Stimulated activated CD4-positive, alpha-beta T cell treated with anti-CD3 and anti-CD28 coated beads, Interleukin-2, amount 100 ng/mL, for 48 hours (primary cell): Measurements from ENCODE around the gene PNPLA5.

ENCODE experiments used
- DNase-seq, 2 donors: peaks; one replicate each; pipeline ENCODE4 v3.0.0-alpha.2; 2020

The PNPLA5 gene

DNA sequence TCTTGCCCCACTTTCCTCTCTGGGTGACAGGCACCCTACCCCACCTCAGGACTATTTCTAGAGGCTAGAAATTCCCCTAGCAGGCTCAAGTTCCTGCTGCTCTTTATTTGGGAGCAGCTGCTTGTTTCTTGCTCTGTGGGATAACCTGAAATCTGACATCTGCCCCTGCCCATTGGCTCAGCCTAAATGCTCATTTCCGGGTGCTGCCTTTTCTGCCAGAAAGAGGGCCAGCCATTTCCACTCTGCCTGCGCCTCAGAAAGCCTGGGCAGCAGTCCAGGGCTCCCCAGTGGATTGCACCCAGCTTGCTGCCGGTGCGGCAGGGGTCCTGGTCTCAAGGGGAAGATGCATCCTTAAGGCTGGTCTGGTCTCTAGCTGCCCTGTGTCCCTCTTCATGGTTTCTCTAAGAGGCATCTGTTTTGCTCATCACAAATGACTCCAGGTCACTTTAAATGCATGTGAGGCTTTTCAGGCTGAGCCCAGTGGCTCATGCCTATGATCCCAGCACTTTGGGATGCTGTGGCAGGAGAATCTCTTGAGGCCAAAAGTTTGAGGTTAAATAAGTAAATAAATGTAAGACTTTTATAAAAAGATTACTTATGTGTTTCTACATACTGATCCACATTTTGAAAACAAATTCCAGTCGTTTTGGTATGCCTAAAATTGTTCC, 10.3 kb upstream of the PNPLA5 start:
- DNase-seq: no peak

DNA sequence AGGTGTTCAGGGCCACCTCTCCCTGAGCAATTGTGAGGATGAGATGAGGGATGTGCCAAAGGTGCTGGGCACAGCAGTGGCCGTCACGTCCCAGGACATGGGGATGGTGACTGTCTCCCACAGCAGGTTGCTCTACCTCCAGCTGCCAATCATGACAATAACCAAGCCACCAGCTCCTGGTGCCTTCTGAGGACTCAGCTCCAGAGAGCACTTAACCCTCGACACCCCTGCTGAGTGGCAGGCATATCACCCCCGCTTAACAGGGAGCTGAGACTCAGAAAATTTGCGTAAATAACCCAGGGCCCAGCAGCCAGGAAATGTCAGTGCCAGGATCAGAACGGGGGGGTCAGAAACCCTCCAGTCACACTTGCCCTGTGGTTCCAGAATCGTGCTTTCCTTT, 8.4 kb upstream of the PNPLA5 start:
- DNase-seq: no peak

DNA sequence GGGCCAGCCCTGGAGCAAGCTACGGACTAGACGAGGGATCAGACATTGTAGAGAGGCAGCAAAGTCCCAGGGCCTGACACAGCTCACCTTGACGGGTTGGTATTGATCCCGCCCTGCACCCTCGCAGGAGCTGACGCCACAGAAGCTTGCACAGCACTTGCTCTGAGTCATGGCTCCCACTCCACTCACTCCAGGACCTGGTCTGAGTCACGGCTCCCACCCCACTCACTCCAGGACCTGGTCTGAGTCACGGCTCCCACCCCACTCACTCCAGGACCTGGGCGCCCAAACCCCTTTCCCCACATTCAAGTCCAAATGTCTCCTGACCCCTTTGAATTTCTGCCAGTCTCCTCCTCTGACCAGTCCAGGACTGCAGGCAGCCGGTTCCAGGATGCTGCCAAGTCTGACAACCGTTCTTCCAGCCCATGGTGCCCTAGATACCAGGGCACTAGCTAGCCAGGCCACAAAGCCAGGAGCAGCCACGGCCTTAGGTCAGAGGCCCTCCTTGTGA, 6.0 kb upstream of the PNPLA5 start:
- DNase-seq: peak in 1 of 2 donors; percentile 10

DNA sequence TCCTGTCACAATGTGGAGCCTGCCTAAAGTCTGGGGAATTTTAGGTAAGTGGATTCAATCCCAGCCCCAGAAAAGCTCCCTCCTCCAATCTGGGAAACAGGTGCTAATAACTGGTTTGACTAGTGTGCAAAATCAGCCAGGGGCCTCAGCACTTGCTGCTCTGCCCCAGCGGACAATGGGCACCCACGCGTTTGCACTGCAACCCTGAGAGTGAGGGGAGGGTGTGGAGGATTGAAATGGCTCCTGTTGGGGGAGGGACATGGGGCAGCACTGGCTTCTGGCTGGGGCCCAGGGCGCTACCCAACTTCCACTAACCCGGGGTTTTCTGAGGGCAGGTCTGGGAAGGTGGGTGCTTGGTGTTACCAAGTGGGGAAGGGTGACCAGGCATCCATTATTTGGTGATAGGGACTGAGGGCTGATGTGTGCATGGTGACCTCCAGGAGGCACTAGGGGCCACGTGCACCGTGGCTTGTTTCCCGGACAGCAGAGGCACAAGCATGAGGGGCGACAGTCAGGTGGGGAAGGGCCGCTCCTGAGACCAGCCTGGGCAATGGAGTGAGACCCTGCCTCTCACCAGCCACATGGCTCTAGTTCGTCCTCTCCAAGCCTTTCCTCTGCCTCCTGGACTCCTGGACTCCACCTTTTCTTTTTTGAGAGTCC, 4.3 kb upstream of the PNPLA5 start:
- no peak for DNase-seq

DNA sequence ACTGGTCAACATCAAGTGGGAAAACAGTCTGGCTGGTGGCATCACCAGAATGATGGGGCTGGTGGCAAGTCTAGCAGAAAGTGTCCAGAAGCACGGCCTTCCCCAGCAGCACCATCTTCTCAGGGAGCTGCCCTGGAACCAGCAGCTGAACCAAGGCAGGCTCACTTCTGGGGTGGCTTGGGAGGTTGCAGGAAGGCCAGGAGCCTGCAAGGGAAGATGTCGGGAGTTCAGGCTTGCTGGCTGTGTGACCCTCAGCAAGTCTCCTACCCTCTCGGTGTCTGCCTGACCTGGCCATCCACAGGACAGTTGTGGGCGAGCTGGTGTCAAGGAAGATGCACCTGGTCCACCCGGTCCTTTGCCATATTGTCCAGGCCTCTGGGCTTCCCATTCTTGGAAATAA, 2.3 kb upstream of the PNPLA5 start:
- no peak for DNase-seq

DNA sequence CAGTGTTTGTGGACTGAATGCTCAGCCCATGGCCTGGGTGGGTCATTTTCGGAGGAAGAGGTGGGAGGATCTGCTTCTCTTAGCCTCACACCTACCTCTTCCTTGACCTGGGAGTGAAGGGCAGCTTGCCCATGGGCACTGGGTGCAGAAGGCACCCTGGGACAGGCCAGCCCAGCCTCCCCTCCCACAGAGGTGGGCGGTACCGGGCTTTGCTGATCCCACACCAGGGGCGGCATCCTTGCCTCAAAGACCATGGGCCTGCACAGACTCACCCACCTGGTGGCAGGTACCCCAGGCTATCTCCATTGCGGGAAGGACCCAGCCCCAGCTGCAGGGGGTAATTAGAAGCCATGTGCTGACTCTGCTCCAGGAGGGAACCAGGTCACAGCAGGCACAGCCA, 1.5 kb upstream of the PNPLA5 start:
- no peak for DNase-seq

DNA sequence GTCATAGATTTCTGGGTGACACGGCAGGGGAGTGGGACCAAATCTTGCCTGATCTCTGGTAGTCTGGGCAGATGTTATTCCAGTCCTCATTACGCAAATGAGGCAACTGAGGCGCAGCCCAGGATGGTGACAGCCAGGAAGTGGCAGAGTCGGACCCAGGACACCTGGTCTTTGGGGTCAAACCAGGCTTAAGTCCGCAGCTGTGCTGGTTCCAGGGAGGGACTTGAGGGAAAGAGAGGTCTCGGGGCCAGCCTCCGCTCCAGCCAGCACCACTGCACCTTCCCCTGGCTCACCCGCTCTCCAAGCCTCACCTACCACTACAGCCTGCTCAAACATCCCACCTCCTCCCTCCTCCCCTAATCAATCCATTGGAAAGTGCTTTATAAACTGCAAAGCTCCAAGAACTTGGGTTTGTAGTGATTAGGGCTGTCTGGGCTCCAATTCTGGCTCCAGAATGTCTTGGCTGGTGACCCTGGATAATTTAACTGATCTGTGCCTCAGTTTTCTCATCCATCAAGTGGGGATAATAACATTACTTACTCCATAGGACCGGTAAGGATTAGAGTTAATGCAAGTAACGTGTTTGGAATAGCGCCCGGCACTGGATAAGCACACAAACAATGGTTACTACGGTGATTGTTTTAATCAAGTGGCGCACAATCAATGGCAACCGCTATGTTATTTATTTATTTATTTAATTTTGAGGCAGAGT, 526 bp upstream of the PNPLA5 start:
- DNase-seq: no peak

DNA sequence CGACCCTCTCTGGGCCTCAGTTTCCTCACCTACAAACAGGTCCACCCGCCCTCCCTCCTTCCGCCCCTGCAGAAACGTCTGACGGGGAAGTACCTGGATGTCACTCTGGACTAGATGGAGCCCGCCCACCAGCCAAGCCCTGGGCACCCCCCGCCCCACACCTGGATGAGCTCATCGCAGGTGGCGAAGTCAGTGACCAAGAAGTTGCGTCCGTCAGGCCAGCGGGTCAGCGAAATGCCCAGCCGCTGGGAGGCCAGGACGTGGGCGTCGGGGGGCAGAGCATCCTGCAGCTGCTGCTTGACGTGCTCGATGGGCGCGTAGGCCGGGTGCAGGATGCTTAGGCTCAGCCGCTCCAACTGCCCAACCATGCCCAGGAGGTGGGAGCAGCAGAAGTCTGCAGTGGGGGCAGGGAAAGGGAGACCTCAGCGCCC, 897 bp downstream of the PNPLA5 start:
- DNase-seq: no peak

DNA sequence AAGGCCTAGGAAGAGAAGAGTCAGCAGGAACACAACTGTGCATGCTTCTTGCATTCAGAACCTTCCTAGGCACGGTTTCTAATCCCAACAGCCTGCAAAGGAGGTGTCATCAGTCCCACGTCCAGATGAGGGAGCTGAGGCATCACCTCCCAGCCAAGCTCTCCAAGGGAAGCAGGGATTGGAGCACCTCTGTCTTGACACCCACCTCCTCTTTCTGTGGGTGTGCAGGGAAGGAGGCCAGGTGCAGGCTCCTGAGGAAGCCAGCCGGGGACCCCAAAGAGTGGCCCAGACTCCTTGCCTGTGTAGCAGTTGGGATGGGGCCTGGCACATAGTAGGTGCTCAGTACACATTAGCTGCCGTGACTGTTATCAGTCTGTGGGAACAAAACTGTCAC, 2.0 kb downstream of the PNPLA5 start:
- no peak for DNase-seq

DNA sequence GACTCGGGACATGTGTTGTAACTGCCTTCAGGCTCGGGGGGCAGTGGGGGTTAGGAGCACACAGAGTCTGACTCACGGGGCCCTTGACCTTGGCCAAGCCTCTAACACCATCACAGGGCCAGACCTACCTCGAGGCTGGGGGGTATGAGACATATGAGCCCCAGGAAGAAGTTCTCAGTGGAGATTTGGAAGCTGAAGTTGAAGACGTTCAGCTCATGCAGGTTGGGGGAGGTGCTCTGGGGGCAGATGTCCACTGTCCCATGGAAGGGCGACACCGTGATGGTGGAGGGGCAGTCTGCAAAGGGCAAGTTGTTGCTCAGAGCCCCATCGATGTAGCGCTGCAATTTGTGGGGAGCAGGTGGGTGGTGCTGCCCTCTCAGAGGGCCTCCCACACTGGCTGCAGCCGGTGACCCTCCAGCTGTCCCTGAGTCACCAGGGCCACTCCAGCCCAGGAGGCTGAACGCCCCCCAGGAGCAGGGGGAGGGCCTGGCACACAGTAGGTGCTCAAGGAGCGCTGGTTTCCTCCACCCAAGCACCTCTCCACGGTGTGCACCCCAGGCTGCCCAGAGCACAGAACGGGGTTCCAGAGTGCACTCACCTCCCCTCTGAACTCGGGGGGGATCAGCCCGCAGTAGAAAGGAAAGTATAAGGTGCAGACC, 2.5 kb downstream of the PNPLA5 start:
- no peak for DNase-seq

DNA sequence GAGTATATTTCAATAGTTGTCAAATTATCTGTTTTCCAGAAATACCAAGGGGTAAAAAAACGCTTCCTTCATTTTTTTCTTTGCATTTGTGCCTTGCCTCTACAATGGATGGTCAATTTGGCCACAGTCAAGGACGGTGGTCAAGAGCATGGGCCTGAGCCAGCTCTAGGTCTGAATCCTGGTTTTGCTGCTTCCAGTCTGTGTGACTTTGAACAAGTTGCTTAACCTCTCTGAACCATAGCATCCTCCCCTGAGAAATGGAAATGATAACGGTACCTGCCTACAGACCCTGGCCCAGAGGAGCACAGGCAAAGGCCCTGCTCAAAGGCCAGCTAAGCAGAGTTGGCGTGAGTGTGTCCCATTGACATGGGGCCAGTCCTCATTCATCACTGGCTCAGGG, 3.1 kb downstream of the PNPLA5 start:
- no peak for DNase-seq

DNA sequence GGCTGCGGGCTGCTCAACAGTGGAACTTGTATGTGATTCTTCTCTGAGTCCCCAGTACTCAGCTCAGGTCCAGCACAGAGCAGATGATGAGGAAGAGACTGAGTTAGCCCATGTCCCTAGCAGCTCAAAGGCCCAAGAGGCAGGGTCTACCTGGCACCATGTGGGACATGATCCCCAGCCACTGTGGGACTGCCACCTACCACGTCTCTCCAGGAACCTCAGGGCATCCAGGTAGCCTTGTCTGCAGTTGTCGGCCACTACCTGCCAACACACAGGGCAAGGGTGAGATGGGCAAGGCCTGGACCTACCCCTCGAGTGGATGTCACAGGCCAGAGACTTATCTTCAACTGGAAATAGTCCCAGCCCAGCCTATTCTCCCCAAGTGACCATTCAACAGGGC, 4.4 kb downstream of the PNPLA5 start:
- no peak for DNase-seq

DNA sequence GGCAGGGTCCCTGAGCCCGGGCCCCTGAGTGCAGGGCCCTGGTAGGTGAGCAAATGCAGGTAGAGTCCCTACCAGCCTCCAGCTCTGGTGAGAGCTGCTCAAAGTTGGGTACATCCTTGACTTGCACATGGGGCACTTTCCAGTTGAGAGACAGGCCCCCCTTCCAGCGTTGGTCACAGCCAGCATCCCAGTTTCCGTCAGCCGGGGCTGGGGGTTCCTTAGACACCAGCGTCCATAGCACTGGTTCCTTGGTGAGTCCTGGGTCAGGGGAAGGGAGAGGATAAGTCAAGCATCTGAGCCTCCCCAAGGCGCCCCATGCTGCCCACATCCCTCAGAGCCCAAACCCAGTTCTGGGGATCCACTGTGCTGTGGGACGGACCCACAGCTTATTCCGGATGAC, 5.6 kb downstream of the PNPLA5 start:
- DNase-seq: no peak

DNA sequence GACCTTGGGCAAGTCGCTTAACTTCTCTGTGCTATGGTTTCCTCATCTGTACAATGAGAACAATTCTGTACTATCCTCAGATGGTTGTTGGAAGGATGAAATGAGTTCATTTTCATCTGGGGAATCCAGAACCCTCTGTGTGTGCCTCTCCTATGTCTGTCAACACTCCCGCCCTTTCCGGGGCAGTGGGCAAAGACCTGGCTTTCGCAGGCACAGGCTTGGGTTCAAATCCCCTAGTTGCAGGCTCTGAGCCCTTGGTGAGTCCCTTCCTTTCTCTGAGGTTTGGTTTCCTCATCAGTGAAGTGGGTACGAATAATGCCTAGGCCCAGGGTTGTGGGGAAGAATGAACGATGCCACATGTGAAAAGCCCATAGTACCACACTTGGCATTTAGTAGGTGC, 6.0 kb downstream of the PNPLA5 start:
- no peak for DNase-seq

DNA sequence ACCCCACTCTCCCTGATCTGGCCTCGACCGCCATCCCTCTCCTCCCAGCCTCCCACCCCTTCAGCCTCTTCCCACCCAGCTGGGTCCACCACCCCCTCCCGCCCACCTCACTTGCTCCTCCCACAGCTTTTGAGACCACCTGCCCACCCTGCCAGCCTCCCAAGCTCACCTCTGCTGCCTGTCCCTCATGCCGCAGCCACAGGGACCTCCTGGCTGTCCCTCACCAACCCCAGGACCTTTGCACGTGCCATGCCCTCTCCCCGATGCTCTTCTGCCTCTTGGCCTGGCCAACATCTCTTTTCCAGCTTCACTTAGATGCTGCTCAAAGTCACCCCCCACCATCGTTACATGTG, 6.5 kb downstream of the PNPLA5 start:
- DNase-seq: no peak

DNA sequence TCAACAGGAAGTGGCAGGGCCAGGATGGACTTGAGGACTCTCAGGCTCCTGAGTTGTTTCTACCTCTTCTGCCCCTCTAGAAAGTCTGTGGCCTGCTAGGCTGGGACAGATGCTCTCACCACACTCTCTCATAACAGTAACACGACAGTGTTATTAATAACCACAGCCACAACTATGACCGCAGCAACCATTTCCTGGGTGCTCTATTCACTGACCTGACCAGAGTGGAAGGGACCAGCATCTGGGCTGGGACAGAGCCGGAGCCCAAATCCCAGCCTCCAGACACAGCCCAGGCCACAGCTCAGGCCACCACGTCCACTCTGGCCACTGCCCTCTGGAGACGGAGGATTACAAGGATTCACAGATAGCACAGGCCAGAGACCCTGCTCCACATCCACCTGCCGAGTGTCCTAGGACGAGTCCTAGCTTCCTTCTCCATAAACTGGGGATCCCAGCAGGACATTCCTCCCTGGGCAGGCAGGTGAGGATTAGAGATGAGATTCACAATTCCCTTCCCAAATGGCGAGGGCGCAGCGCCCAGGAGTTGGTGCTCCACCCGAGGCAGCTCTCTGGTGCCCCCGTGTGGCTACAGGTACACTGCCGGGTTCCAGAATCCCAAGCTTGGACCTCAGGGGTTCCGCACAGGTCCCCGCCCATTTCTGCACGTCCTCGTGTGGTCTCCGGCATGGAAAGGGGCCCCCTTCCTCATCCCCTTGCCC, 7.1 kb downstream of the PNPLA5 start:
- peak; percentile 60 to 65 for DNase-seq

DNA sequence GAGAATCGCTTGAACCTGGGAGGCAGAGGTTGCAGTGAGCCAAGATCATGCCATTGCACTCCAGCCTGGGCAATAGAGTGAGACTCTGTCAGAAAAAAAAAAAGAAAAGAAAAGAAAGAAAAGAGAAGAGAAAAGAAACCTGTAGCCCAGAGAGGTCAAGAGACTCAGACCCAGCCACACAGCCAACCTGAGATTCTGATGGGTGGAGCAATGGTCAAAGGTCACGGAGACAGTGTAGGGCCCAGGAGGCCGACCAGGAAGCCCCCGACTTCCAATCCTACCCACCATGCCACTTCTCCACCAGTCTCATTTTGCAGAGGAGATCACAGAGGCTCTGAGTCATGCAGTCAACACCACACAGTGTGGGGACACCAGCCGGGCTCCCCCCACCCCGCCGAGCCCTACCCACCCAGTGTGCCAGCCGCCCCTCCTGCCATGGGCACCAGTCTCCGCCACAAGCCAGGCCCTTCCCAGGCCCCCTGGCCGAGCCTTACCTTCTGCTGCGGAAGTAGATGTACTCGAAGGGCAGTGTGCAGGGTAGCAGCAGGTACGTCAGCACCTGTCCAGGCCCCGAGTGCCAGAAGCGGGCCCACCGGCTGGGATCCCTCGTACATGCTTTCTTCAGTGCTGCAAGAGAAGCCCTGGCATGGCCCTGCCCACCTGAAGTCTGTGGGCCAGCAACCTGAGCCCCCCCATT, 7.9 kb downstream of the PNPLA5 start:
- DNase-seq: no peak

DNA sequence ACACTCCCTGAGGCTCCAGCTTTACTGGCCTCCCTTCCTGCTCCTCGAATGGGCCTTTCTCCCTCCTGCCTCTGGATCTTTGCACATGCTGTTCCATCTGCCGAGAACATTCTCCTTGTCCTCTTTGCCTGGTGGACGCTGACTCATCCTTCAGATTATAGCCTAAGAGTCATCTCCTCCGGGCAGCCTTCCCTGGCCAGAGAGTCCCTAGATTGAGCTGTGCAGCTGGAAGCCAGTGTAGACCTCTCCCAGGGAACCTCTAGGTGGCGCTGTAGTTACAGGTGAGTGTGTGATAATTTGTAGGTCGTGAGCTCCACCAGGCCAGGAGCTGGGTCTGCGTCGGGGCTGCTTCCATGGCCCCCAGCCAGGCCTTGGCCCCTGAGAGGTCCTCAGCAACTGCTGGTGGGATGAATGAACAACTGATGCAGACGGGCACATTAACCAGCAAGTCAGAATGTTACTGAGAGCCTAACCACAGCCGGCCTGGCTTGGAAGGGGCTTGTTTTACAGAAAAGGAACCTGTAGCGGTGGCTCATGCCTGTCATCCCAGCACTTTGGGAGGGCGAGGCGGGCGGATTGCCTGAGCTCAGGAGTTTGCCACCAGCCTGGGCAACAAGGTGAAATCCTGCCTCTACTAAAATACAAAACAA, 8.7 kb downstream of the PNPLA5 start:
- peak; percentile 56 for DNase-seq

DNA sequence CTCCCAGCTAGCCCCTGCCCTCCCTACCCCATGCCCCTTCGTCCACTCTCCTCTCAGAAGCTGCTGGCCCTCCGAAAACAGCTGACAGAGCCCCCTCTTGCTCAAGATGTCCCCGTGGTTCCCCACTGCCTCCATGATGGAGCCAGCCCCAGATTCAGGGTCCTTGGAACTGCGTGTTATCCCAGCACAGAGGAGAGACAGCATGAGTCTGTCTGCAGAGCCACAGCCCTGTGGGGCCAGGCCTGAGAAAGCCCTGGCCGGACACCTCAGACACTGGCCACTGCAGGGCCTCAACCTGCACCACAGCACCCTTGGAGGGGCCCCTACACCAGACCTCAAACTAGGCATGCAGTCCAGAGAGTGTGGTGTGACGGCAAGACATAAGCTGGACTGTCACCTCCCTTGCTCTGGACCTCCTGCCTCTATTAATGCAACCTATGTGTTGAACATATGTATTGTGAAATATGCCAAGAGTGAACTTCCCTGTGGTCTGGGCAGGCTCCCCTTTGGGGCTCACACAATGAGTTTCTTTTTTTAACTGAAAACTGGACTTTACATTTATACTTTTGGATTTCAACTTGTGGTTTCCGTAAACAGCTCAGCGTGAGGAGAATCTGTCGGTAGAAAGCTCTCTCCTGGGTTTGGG, 9.6 kb downstream of the PNPLA5 start:
- no peak for DNase-seq

DNA sequence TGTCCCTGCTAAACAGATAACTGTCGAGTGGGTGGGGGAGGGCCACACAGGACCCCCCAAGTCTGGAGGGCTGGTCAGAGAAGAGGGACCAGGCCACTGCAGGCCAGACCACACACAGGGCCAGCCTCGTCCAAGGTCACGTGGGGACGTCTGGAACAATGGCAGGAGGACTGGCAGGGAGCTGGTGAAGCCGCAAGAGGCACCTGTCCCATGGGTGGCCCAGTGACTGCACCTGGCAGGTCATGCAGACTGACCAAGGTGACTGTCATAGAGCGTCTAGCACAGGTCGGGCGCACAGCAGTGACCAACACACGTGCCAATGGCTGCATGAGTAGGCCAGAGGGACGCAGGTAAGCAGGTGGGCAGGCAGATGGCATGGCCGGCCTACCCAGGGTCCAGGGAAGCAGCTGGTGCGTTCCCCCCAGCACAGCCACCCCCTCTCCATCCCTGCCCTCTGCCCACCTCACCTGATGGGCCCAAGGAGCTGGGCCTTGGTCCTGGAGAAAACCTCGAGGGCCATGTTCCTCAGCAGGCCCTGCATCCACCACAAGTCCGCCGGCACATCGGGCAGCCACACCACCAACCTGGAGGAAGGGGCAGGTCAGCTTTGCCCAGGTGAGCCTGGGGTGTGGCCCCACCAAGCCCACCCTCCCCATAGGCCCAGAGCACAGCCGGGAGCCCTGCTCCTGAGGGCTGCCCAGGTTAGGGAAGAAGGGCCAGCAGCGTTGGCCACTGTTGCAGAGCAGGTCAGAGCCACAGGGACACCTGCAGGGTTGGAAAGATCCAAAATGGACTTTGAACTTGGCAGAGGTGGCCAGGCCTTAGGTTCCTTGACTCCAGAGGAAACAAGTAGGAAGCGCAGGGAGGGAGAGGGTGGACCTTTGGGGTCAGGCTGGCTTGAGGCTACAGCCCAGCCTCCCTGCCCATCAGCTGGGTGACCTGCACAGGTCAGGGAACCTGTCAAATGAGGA, 10.4 kb downstream of the PNPLA5 start:
- no peak for DNase-seq
